Endothelial cell of umbilical vein (primary cell): ENCODE data around the gene RAMP3. TPM values are rescaled to one million over a fixed set of nuclear protein-coding genes. Genes with fewer than 3 reads are reported as not detected.

Source experiments
- BruUV-seq: library from RNA; stranded (reverse); fragments of 400-500 nt; replicated peaks from 2 replicates; lab custom pipeline; 2021; lab: Mats Ljungman, UMichigan
- CTCF ChIA-PET: fragments of 300-600, 350-600 bp; sonication (Branson Sonifier 250); formaldehyde crosslinking; loops from one replicate; lab custom pipeline; 2021; ENCODE audit warnings: antibody characterized with exemption, inconsistent platforms; lab: Charles Lee
- POLR2A ChIA-PET: fragments of 300-600, 350-600 bp; sonication (Branson Sonifier 250); formaldehyde crosslinking; loops from one replicate; lab custom pipeline; 2021; ENCODE audit warnings: antibody characterized with exemption, inconsistent platforms; lab: Charles Lee
- DNase-seq: peaks from one replicate; pipeline ENCODE4 v3.0.0-alpha.2; 2011; ENCODE audit warnings: low read depth, low spot score
- FAIRE-seq: peaks from 2 replicates; lab custom pipeline; 2011; peaks lifted over from hg19 to GRCh38; lab: Jason Lieb, UNC
- H2AFZ ChIP-seq: 2 replicates; pipeline ENCODE4 v1.6.0; 2012; ENCODE audit warnings: low read depth, low read length, control low read depth, inconsistent platforms
- H3K27ac ChIP-seq: 2 replicates; pipeline ENCODE4 v1.5.1; 2011; ENCODE audit warnings: low read depth, mild to moderate bottlenecking, control low read depth, low read length, moderate library complexity; ENCODE audit not compliant: insufficient read depth
- H3K27me3 ChIP-seq, 2 experiments: 2 replicates each; pipeline versions ENCODE4 v1.6.0 to v1.6.1; 2011; ENCODE audit warnings: low read length in 2 of 2, mixed read lengths in 1 of 2; ENCODE audit not compliant: control insufficient read depth in 2 of 2, insufficient read depth in 2 of 2
- H3K36me3 ChIP-seq, 2 experiments: 2 replicates in 1 of 2; 3 replicates in 1 of 2; pipeline ENCODE4 v1.5.1; 2011; ENCODE audit warnings: low read length in 2 of 2, mild to moderate bottlenecking in 1 of 2, moderate library complexity in 1 of 2; ENCODE audit not compliant: control insufficient read depth in 2 of 2, insufficient read depth in 2 of 2; ENCODE audit errors: extremely low read depth in 1 of 2
- H3K4me1 ChIP-seq: 3 replicates; pipeline ENCODE4 v1.5.1; 2011; ENCODE audit warnings: mild to moderate bottlenecking, low read length; ENCODE audit not compliant: control insufficient read depth, insufficient read depth; ENCODE audit errors: extremely low read depth
- H3K4me2 ChIP-seq: 2 replicates; pipeline ENCODE4 v1.6.1; 2011; ENCODE audit warnings: low read length, control low read depth, mixed read lengths; ENCODE audit not compliant: insufficient read depth
- H3K4me3 ChIP-seq, 3 experiments: fragments of 200-600 bp in 1 of 3; sonication (generic), shearing (Covaris generic) in 1 of 3; replicated peaks in 1 of 3; 2 replicates each; pipeline ENCODE4 v1.5.1; 2011 to 2016; ENCODE audit warnings: control low read depth in 3 of 3, low read length in 3 of 3, mild to moderate bottlenecking in 2 of 3, inconsistent platforms in 1 of 3, low read depth in 1 of 3, moderate library complexity in 1 of 3; ENCODE audit not compliant: insufficient read depth in 1 of 3
- H3K79me2 ChIP-seq: 2 replicates; pipeline ENCODE4 v1.6.0; 2012; ENCODE audit warnings: low read length, inconsistent platforms; ENCODE audit not compliant: control insufficient read depth, insufficient read depth
- H3K9ac ChIP-seq: replicated peaks from 2 replicates; pipeline ENCODE3; 2011; ENCODE audit warnings: low read length, control low read depth; ENCODE audit not compliant: insufficient read depth; ENCODE audit errors: extremely low read depth
- H3K9me1 ChIP-seq: replicated peaks from 3 replicates; pipeline ENCODE4 v1.6.0; 2011; ENCODE audit warnings: mild to moderate bottlenecking, low read length; ENCODE audit not compliant: control insufficient read depth, insufficient read depth; ENCODE audit errors: extremely low read depth
- H3K9me3 ChIP-seq: replicated peaks from 2 replicates; pipeline ENCODE4 v1.5.1; 2012; ENCODE audit warnings: low read length, inconsistent platforms; ENCODE audit not compliant: control insufficient read depth, insufficient read depth
- H4K20me1 ChIP-seq: replicated peaks from 2 replicates; pipeline ENCODE3; 2011; ENCODE audit warnings: mild to moderate bottlenecking, low read length; ENCODE audit not compliant: control insufficient read depth, insufficient read depth; ENCODE audit errors: extremely low read depth
- CTCF ChIP-seq, 2 donors: IDR thresholded peaks; 1 replicate in 1 of 2; 2 replicates in 1 of 2; pipeline ENCODE4 v1.5.1; 2011; ENCODE audit warnings: low read length in 2 of 2, mild to moderate bottlenecking in 2 of 2, moderate library complexity in 2 of 2, control low read depth in 1 of 2, inconsistent platforms in 1 of 2, low read depth in 1 of 2; ENCODE audit not compliant: insufficient read depth in 1 of 2; ENCODE audit errors: extremely low read depth in 1 of 2
- EZH2 ChIP-seq: IDR thresholded peaks from 2 replicates; pipeline ENCODE4 v1.6.1; 2012; ENCODE audit warnings: borderline replicate concordance, low read depth, mild to moderate bottlenecking, moderate library complexity, low read length, inconsistent platforms; ENCODE audit not compliant: severe bottlenecking
- FOS ChIP-seq: IDR thresholded peaks from 2 replicates; pipeline ENCODE4 v1.6.1; 2011; ENCODE audit warnings: mild to moderate bottlenecking, low read length, moderate library complexity, borderline replicate concordance; ENCODE audit not compliant: insufficient read depth
- GATA2 ChIP-seq: IDR thresholded peaks from 2 replicates; pipeline ENCODE4 v1.7.0; 2011; ENCODE audit warnings: low read depth, mild to moderate bottlenecking, moderate library complexity, mixed read lengths, low read length; ENCODE audit not compliant: insufficient read length, insufficient read depth
- JUN ChIP-seq: IDR thresholded peaks from 2 replicates; pipeline ENCODE4 v1.6.1; 2011; ENCODE audit warnings: borderline replicate concordance, low read depth; ENCODE audit not compliant: insufficient read length, insufficient read depth
- MAX ChIP-seq: IDR thresholded peaks from 2 replicates; pipeline ENCODE4 v1.6.1; 2011; ENCODE audit not compliant: insufficient read depth, insufficient read length
- MYC ChIP-seq: IDR thresholded peaks from one replicate; pipeline ENCODE4 v1.6.1; 2011; ENCODE audit warnings: mild to moderate bottlenecking, low read depth, low read length
- POLR2A ChIP-seq: IDR thresholded peaks from 2 replicates; pipeline ENCODE4 v1.6.1; 2012; ENCODE audit warnings: low read depth, mild to moderate bottlenecking, control low read depth, low read length
- POLR2AphosphoS5 ChIP-seq: IDR thresholded peaks from 2 replicates; pipeline ENCODE4 v1.6.1; 2012; ENCODE audit warnings: low read depth, mild to moderate bottlenecking, control low read depth, low read length, moderate library complexity; ENCODE audit not compliant: insufficient read depth
- dilution Hi-C: fragments of 300-500 bp; cut with MboI; formaldehyde crosslinking; loops from one replicate; pipeline ENCODE4 v1.15.0; 2019; ENCODE audit warnings: low sequenced_read_pairs; ENCODE audit not compliant: extremely low pct_ligation_motif_present
- intact Hi-C: fragments of 100-400 bp; cut with micrococcal nuclease; formaldehyde crosslinking; loops from one replicate; pipeline ENCODE4 v1.10.0; 2022
- polyA plus RNA-seq, 4 experiments: library from polyadenylated mRNA; depleted of rRNA in 3 of 4; stranded (reverse) in 3 of 4; unstranded in 1 of 4; fragments of >200 nt; gene quantifications; 2 replicates each; pipeline versions ENCODE4 v1.2.1 to v1.2.3, GENCODE V29; 2011 to 2012; ENCODE audit warnings: missing spikeins in 1 of 4
- total RNA-seq: library from RNA; stranded (reverse); gene quantifications from 2 replicates; pipeline ENCODE4 v1.2.3, GENCODE V29; 2021

The RAMP3 gene
- total and polyA plus RNA-seq, 2 donors (not counting 3 experiments of a cell fraction or from before 2014, with no cell fraction given): not detected

GRCh38 chr7:45161138-45161537 is 3.5 kb downstream of the RAMP3 start:
- POLR2A ChIA-PET: no interaction called here
- CTCF ChIA-PET: no interaction called here
- no peak for FAIRE-seq
- no peaks in the 10 kb centered on the region for H3K79me2 ChIP-seq
- DNase-seq: no peak
- H3K4me3 ChIP-seq: no peak overlapping the region
- H3K9ac ChIP-seq: no peak overlapping the region
- no peaks in the 10 kb centered on the region for H3K36me3 ChIP-seq
- dilution Hi-C loops: no loop called here
- BruUV-seq: no TSS peak
- H2AFZ ChIP-seq: no peak overlapping the region
- no peaks in the 10 kb centered on the region for H3K9me3 ChIP-seq
- TF ChIP-seq POLR2AphosphoS5: no peak
- TF ChIP-seq CTCF (IDR thresholded peaks at IDR 0.05; ENCODE audit: extremely low read depth in 1 of 2, insufficient read depth in 1 of 2, low read depth in 1 of 2, low read length in 2 of 2): no peak
- TF ChIP-seq JUN: no peak
- TF ChIP-seq EZH2: no peak
- no peak for TF ChIP-seq MYC
- no peak for TF ChIP-seq POLR2A
- no peak for TF ChIP-seq MAX
- TF ChIP-seq GATA2: no peak
- TF ChIP-seq FOS: no peak
- no peak overlapping the region for H3K4me2 ChIP-seq
- no peaks in the 10 kb centered on the region for H4K20me1 ChIP-seq
- H3K9me1 ChIP-seq: no peaks in the 10 kb centered on the region
- no peak overlapping the region for H3K27ac ChIP-seq
- intact Hi-C loops: no loop called here
- no peaks in the 10 kb centered on the region for H3K4me1 ChIP-seq
- peaks cover 21 to 26% of the 10 kb centered on the region in 2 experiments for H3K27me3 ChIP-seq
